PC-3 (cell line): ENCODE results near the gene NXPE3. TPM values are rescaled to one million over a fixed set of nuclear protein-coding genes. Genes with fewer than 3 reads are reported as not detected.

ENCODE experiments used
- ATAC-seq: fragments of 200-7000 bp; cut with Tn5 transposase; 2 replicates; pipeline ENCODE4 v1.9.1; 2020; ENCODE audit warnings: mild to moderate bottlenecking, moderate library complexity
- BruUV-seq: library from RNA; stranded (reverse); fragments of 400-500 nt; replicated peaks from 2 replicates; lab custom pipeline; 2021; lab: Mats Ljungman, UMichigan
- CTCF ChIA-PET: fragments of 300-600 bp; sonication (Branson Sonifier 250); formaldehyde crosslinking; loops from one replicate; lab custom pipeline; 2022; ENCODE audit warnings: antibody characterized with exemption; lab: Charles Lee
- POLR2A ChIA-PET: fragments of 300-600 bp; sonication (Branson Sonifier 250); formaldehyde crosslinking; loops from one replicate; lab custom pipeline; 2022; ENCODE audit warnings: antibody characterized with exemption; ENCODE audit not compliant: unreplicated experiment; lab: Charles Lee
- DNase-seq: peaks from one replicate; pipeline ENCODE4 v3.0.0-alpha.2; 2015
- H2AFZ ChIP-seq: fragments of 300-600 bp; sonication (generic); 2 replicates; pipeline ENCODE4 v1.6.0; 2016; ENCODE audit warnings: antibody characterized with exemption, low read length
- H3F3A ChIP-seq: fragments of 300-600 bp; sonication (generic); one replicate; pipeline ENCODE4 v1.6.0; 2017; ENCODE audit warnings: antibody characterized with exemption, low read length, control low read depth, mild to moderate bottlenecking; ENCODE audit not compliant: unreplicated experiment
- H3K27ac ChIP-seq: fragments of 300-600 bp; sonication (generic); 2 replicates; pipeline ENCODE4 v1.5.1; 2016; ENCODE audit warnings: mild to moderate bottlenecking, low read length
- H3K27me3 ChIP-seq: fragments of 300-600 bp; sonication (generic); 2 replicates; pipeline ENCODE4 v1.6.1; 2016; ENCODE audit warnings: low read length, mixed read lengths
- H3K36me3 ChIP-seq: fragments of 300-600 bp; sonication (generic); 2 replicates; pipeline ENCODE4 v1.6.1; 2016; ENCODE audit warnings: low read depth, mixed run types, low read length, mixed read lengths
- H3K4me1 ChIP-seq: fragments of 300-600 bp; sonication (generic); 2 replicates; pipeline ENCODE4 v1.5.1; 2016; ENCODE audit warnings: low read length; ENCODE audit not compliant: insufficient read depth
- H3K4me2 ChIP-seq: fragments of 300-600 bp; sonication (generic); 2 replicates; pipeline ENCODE4 v1.6.0; 2016; ENCODE audit warnings: low read length
- H3K4me3 ChIP-seq: fragments of 300-600 bp; sonication (generic); 2 replicates; pipeline ENCODE4 v1.5.1; 2016; ENCODE audit warnings: mild to moderate bottlenecking, low read length, mixed read lengths
- H3K79me2 ChIP-seq: fragments of 300-600 bp; sonication (generic); 2 replicates; pipeline ENCODE4 v1.6.1; 2017; ENCODE audit warnings: low read length, mixed read lengths
- H3K9ac ChIP-seq: fragments of 300-600 bp; sonication (generic); 2 replicates; pipeline ENCODE4 v1.6.0; 2016; ENCODE audit warnings: mild to moderate bottlenecking, low read length
- H3K9me2 ChIP-seq: fragments of 300-600 bp; sonication (generic); replicated peaks from 2 replicates; pipeline ENCODE4 v1.6.1; 2016; ENCODE audit warnings: mixed run types, low read length, mixed read lengths
- H3K9me3 ChIP-seq: fragments of 300-600 bp; sonication (generic); 2 replicates; pipeline ENCODE4 v1.6.1; 2016; ENCODE audit warnings: low read length, mixed read lengths
- H4K20me1 ChIP-seq: fragments of 300-600 bp; sonication (generic); 2 replicates; pipeline ENCODE4 v1.6.1; 2016; ENCODE audit warnings: low read length, mixed read lengths
- EZH2 ChIP-seq: fragments of 300-600 bp; sonication (generic); IDR thresholded peaks from one replicate; pipeline ENCODE4 v1.6.1; 2017; ENCODE audit warnings: antibody characterized with exemption, mild to moderate bottlenecking, low read length; ENCODE audit not compliant: unreplicated experiment
- EZH2phosphoT487 ChIP-seq: fragments of 300-600 bp; sonication (generic); IDR thresholded peaks from 2 replicates; pipeline ENCODE4 v1.6.1; 2018; ENCODE audit warnings: mild to moderate bottlenecking, antibody characterized with exemption, low read length, borderline replicate concordance
- intact Hi-C: fragments of 100-400 bp; cut with micrococcal nuclease; formaldehyde crosslinking; loops from 2 replicates; pipeline ENCODE4 v1.9.0; 2023
- total RNA-seq: library from RNA; depleted of rRNA; stranded (reverse); fragments of >200 nt; gene quantifications from 2 replicates; pipeline ENCODE4 v1.2.3, GENCODE V29; 2014
- TF ChIP-seq, protein P1 (sequence below): fragments of 300-600 bp; sonication (generic); conservative IDR thresholded peaks from 2 replicates; pipeline ENCODE4 v1.5.1; 2017; ENCODE audit warnings: antibody characterized with exemption, low read depth, mild to moderate bottlenecking, low read length

The NXPE3 gene
- total RNA-seq, 1 experiment from 2014 or later = 12.6 TPM

DNA sequence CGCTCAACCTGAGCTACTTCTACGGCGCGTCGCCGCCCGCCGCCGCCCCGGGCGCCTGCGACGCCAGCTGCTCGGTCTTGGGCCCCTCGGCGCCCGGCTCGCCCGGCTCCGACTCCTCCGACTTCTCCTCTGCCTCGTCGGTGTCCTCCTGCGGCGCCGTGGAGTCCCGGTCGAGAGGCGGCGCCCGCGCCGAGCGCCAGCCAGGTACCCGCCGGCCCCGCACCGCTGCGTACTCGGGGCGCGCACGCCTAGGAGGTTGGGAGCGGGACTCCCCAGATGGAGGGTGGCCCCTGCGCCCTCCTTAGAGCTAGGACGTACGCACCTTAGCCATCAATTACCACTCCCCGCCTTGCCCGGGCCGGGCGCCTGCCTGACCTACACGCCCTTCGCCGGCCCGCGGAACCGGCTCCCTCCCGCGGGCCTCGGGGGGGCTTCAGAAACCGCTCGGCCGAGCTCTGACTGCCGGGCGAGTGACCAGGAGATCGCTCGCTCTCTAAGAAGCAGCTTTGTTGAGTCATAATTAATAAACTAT is 70.8 kb downstream of the NXPE3 start:
- Histone ChIP-seq H3K27ac (peak overlapping the region; percentile 52), H3K36me3 (peaks cover 46% of the 10 kb centered on the region), H3K4me3 (peak overlapping the region; percentile 98), H3K4me1 (peaks cover 23% of the 10 kb centered on the region), H3K79me2 (peaks cover 49% of the 10 kb centered on the region), H4K20me1 (peaks cover 52% of the 10 kb centered on the region), H3K9me3 (no peaks in the 10 kb centered on the region), H2AFZ (no peak overlapping the region), H3F3A (peaks cover 6% of the 10 kb centered on the region), H3K4me2 (peak overlapping the region; percentile 84), H3K27me3 (no peaks in the 10 kb centered on the region), H3K9ac (peak overlapping the region; percentile 97), H3K9me2 (no peaks in the 10 kb centered on the region)
- CTCF ChIA-PET = interaction anchor here (1.7 kb wide), 1 partner anchor 376 kb away, joined by 9 read pairs; no protein-coding TSS in a partner anchor
- ATAC-seq (peak; percentile 10), DNase-seq (peak; percentile 39)
- POLR2A ChIA-PET = interaction anchor here (0.5 to 1.7 kb wide), 10 partner anchors 20 to 1580 kb away, joined by 3 to 8 read pairs (median 4); no protein-coding TSS in a partner anchor
- TF ChIP-seq, protein P1, sequence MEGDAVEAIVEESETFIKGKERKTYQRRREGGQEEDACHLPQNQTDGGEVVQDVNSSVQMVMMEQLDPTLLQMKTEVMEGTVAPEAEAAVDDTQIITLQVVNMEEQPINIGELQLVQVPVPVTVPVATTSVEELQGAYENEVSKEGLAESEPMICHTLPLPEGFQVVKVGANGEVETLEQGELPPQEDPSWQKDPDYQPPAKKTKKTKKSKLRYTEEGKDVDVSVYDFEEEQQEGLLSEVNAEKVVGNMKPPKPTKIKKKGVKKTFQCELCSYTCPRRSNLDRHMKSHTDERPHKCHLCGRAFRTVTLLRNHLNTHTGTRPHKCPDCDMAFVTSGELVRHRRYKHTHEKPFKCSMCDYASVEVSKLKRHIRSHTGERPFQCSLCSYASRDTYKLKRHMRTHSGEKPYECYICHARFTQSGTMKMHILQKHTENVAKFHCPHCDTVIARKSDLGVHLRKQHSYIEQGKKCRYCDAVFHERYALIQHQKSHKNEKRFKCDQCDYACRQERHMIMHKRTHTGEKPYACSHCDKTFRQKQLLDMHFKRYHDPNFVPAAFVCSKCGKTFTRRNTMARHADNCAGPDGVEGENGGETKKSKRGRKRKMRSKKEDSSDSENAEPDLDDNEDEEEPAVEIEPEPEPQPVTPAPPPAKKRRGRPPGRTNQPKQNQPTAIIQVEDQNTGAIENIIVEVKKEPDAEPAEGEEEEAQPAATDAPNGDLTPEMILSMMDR = 0 out of 2 replicates have a peak, but pooled peaks have one; percentile 24
- TF ChIP-seq EZH2phosphoT487 = no peak
- TF ChIP-seq EZH2 = no peak
- intact Hi-C loops = loop anchor here (1.0 to 5.0 kb wide), 4 partner anchors 23 to 325 kb away; no protein-coding TSS in a partner anchor
- BruUV-seq = no TSS peak

DNA sequence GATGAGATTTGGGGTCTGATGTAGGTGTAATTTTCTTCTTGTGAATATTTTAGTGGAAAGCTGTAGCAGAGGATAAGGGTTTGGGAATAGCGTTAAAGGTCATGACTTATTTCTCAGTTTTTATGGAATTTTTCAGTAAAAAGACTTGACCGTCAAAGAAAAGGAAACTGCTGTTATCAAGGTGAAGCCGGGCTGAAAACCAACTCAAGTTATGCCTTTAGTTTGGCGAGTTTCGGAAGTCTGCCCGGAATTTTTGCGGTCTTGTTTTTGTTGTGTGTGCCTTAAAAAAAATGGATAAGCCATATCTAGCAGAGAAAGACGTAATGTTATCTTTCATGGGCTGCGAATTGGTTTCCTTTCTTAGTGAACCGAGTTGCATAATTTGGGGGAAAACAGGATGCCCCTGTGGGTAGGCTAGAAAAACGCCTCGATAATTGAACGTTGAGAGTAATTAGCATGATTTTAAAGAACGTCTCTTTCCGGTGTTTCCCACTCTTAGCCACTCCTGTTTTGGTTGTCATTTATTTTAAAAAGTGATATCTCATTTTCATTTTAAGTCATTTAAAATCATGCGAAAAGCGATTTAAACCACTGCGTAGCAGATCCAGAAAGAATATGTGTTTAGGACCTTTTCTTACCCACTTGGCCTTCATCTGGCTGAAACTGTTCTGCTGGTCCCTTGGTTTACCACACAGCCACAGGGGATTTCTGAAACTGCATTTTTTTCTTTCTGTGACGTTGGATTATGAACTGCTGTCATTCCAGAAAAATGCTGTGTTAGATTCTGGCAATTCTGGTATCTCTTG is 71.4 kb downstream of the NXPE3 start:
- ChIA-PET POLR2A (interaction anchor here (0.6 to 0.8 kb wide), 3 partner anchors 14 to 225 kb away, joined by 3 to 6 read pairs (median 5); no protein-coding TSS in a partner anchor), CTCF (no interaction called here)
- Histone ChIP-seq H3K27ac (peak overlapping the region; percentile 52), H3K36me3 (peaks cover 53% of the 10 kb centered on the region), H3K4me2 (peak overlapping the region; percentile 84), H3K4me3 (peak overlapping the region; percentile 98), H3K9ac (peak overlapping the region; percentile 97), H2AFZ (no peak overlapping the region), H4K20me1 (peaks cover 59% of the 10 kb centered on the region), H3K27me3 (no peaks in the 10 kb centered on the region), H3F3A (peaks cover 6% of the 10 kb centered on the region), H3K79me2 (peaks cover 52% of the 10 kb centered on the region), H3K4me1 (peaks cover 23% of the 10 kb centered on the region), H3K9me2 (no peaks in the 10 kb centered on the region), H3K9me3 (no peaks in the 10 kb centered on the region)
- intact Hi-C loops = loop anchor here (5.0 kb wide), 1 partner anchor 237 kb away; no protein-coding TSS in a partner anchor
- TF ChIP-seq, protein P1 = no peak
- TF ChIP-seq EZH2 = no peak
- no peak for TF ChIP-seq EZH2phosphoT487
- TSS peak; percentile 61 for BruUV-seq
- ATAC-seq (no peak), DNase-seq (peak; percentile 57)
